Measurements from ENCODE around the gene SHFL. TPM values are rescaled to one million over a fixed set of nuclear protein-coding genes. Genes with fewer than 3 reads are reported as not detected.

The SHFL gene
- total and polyA plus RNA-seq, 2 of the 4 experiments (the other 2 are of a cell fraction): 9.0 to 32.1 TPM

DNA sequence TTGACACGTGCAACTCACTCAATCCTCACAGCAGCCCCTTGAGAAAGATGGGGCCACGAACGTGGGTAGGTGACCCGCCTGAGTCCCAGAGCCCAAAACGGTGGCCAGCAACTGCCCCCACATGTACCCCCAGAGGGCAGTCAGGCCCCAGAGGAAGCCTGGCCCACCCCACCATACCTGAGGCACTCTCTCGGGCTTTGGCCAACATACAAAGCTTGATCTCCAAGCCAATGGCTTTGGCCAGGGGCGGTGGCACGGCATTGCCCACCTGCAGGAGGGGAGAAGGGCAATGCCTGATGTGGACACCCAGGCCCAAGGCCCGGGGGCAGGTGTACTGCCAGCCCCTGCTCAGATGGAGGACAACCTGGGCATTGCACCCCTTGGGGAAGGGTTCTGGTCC lies 47.9 kb downstream of the SHFL start:
- ATAC-seq (ENCODE audit: low read depth): no peak
- intact Hi-C loops (cut with micrococcal nuclease): no loop called here
- Histone ChIP-seq H3K9me3 (ENCODE audit: control insufficient read depth, insufficient read depth, low read length) (no peaks in the 10 kb centered on the region), H2AK5ac (ENCODE audit: low read depth, low read length) (no peak overlapping the region), H3K79me1 (ENCODE audit: low read depth in 1 of 2, low read length in 2 of 2) (peaks cover 0 to 6% of the 10 kb centered on the region in 2 experiments; a peak in 3 of 4 replicates), H3K56ac (ENCODE audit: extremely low read depth, insufficient read depth, low read length) (no peak overlapping the region), H3K18ac (ENCODE audit: low read depth, low read length) (no peak overlapping the region), H2BK5ac (ENCODE audit: low read depth, low read length, poor library complexity, severe bottlenecking) (no peak overlapping the region), H4K20me1 (ENCODE audit: insufficient read depth, low read length) (no peaks in the 10 kb centered on the region; the same call in 1 of the 2 replicates), H3K4me1 (ENCODE audit: control insufficient read depth, insufficient read depth, low read length) (peaks cover 3% of the 10 kb centered on the region; the same call in 1 of the 2 replicates), H4K8ac (ENCODE audit: low read depth in 2 of 2, low read length in 2 of 2) (no peak overlapping the region), H2BK20ac (ENCODE audit: low read depth, low read length) (no peak overlapping the region), H3K9me1 (ENCODE audit: insufficient read depth, low read length) (peaks cover 3% of the 10 kb centered on the region), H2BK15ac (ENCODE audit: low read depth, low read length) (no peak overlapping the region), H3K27me3 (ENCODE audit: control insufficient read depth, insufficient read depth, low read length) (no peaks in the 10 kb centered on the region), H3K36me3 (ENCODE audit: control insufficient read depth, insufficient read depth, low read length) (peaks cover 61% of the 10 kb centered on the region), H3K23ac (ENCODE audit: low read depth, low read length) (no peak overlapping the region), H3K14ac (replicated peaks; ENCODE audit: low read depth, low read length) (no peak overlapping the region), H2BK120ac (ENCODE audit: low read depth, low read length) (no peak overlapping the region), H3K9ac (ENCODE audit: low read depth, low read length) (no peak overlapping the region), H3K27ac (ENCODE audit: insufficient read depth, low read length) (no peak overlapping the region), H3K4me3 (ENCODE audit: insufficient read depth, low read depth, low read length) (no peak overlapping the region), H4K5ac (ENCODE audit: low read depth, low read length) (no peak overlapping the region), H3K4ac (ENCODE audit: low read depth, low read length) (no peak overlapping the region), H2AFZ (replicated peaks; ENCODE audit: low read length, poor library complexity) (no peak overlapping the region), H2AK9ac (replicated peaks; ENCODE audit: low read depth, low read length, poor library complexity) (no peak overlapping the region), H4K91ac (ENCODE audit: insufficient read depth, low read depth, low read length) (no peak overlapping the region), H3K4me2 (ENCODE audit: low read depth, low read length) (no peak overlapping the region)
- TF ChIP-seq RAD21 (IDR thresholded peaks at IDR 0.05; ENCODE audit: low read length): no peak
- TF ChIP-seq, protein P1, sequence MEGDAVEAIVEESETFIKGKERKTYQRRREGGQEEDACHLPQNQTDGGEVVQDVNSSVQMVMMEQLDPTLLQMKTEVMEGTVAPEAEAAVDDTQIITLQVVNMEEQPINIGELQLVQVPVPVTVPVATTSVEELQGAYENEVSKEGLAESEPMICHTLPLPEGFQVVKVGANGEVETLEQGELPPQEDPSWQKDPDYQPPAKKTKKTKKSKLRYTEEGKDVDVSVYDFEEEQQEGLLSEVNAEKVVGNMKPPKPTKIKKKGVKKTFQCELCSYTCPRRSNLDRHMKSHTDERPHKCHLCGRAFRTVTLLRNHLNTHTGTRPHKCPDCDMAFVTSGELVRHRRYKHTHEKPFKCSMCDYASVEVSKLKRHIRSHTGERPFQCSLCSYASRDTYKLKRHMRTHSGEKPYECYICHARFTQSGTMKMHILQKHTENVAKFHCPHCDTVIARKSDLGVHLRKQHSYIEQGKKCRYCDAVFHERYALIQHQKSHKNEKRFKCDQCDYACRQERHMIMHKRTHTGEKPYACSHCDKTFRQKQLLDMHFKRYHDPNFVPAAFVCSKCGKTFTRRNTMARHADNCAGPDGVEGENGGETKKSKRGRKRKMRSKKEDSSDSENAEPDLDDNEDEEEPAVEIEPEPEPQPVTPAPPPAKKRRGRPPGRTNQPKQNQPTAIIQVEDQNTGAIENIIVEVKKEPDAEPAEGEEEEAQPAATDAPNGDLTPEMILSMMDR (conservative IDR thresholded peaks at IDR 0.05; ENCODE audit: low read depth, low read length): no peak
- TF ChIP-seq, protein P2, sequence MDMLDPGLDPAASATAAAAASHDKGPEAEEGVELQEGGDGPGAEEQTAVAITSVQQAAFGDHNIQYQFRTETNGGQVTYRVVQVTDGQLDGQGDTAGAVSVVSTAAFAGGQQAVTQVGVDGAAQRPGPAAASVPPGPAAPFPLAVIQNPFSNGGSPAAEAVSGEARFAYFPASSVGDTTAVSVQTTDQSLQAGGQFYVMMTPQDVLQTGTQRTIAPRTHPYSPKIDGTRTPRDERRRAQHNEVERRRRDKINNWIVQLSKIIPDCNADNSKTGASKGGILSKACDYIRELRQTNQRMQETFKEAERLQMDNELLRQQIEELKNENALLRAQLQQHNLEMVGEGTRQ (IDR thresholded peaks at IDR 0.05; ENCODE audit: low read depth, low read length): no peak
- TF ChIP-seq MAFK (IDR thresholded peaks at IDR 0.05; ENCODE audit: low read depth, low read length): no peak
- ChIA-PET CTCF (no interaction called here), POLR2A (ENCODE audit: unreplicated experiment) (interaction anchor here (0.6 kb wide), 1 partner anchor 43 kb away, joined by 3 read pairs; no protein-coding TSS in a partner anchor)
- no peak for DNase-seq
- dilution Hi-C loops (cut with HindIII; ENCODE audit: low sequenced_read_pairs, unreplicated experiment): no loop called here
- in situ Hi-C loops (cut with MboI; ENCODE audit: low sequenced_read_pairs): no loop called here
- 94% methylated on average over 3 of the region's 9 CpGs; no CpG with 5 or more reads in 1 of the 2 experiments for WGBS, 2 experiments (ENCODE audit: extremely low coverage in 2 of 2, insufficient read length in 1 of 2)
- BruUV-seq (replicated peaks): no TSS peak

Measured in IMR-90 (cell line).